A549 (cell line): ENCODE results near the gene KLHL9. TPM values are rescaled to one million over a fixed set of nuclear protein-coding genes. Genes with fewer than 3 reads are reported as not detected.

Source experiments
- ATAC-seq, 2 experiments: fragments of 200-7000 bp in 1 of 2; fragments of >200 bp in 1 of 2; cut with Nextera tagmentation in 1 of 2; cut with Tn5 transposase in 1 of 2; 3 replicates each; pipeline versions ENCODE4 v1.8.0 to v1.9.1; 2018 to 2020; ENCODE audit warnings: mild to moderate bottlenecking in 1 of 2, moderate library complexity in 1 of 2
- CTCF ChIA-PET: fragments of 300-600 bp; sonication (Branson Sonifier 250); formaldehyde crosslinking; extraction: SDS; loops from one replicate; lab custom pipeline; 2021; ENCODE audit warnings: antibody characterized with exemption, inconsistent platforms; lab: Yijun Ruan, JAX
- POLR2A ChIA-PET: fragments of 350-600 bp; formaldehyde crosslinking; extraction: SDS; loops from one replicate; lab custom pipeline; 2021; ENCODE audit warnings: antibody characterized with exemption, inconsistent platforms; lab: Yijun Ruan, JAX
- DNase-seq, 2 experiments: peaks; one replicate each; pipeline versions ENCODE4 v3.0.0 to v3.0.0-alpha.2; 2011 to 2016; ENCODE audit warnings: low read depth in 1 of 2, low spot score in 1 of 2
- FAIRE-seq: peaks from 2 replicates; lab custom pipeline; 2011; peaks lifted over from hg19 to GRCh38; lab: Jason Lieb, UNC
- H3K27ac ChIP-seq, 2 experiments: fragments of >200 bp; sonication (Bioruptor Twin); formaldehyde crosslinking; 3 replicates each; pipeline ENCODE4 v1.5.1; 2016 to 2017
- H3K4me1 ChIP-seq: fragments of >200 bp; sonication (Bioruptor Twin); formaldehyde crosslinking; 3 replicates; pipeline ENCODE4 v1.6.1; 2016
- H3K4me2 ChIP-seq: fragments of >200 bp; sonication (Bioruptor Twin); formaldehyde crosslinking; 3 replicates; pipeline ENCODE4 v1.6.1; 2016
- H3K4me3 ChIP-seq: fragments of >200 bp; sonication (Bioruptor Twin); formaldehyde crosslinking; 3 replicates; pipeline ENCODE4 v1.5.1; 2016
- H3K9me3 ChIP-seq: fragments of >200 bp; sonication (Bioruptor Twin); formaldehyde crosslinking; 3 replicates; pipeline ENCODE4 v1.6.1; 2016
- CHD4 ChIP-seq: fragments of 200-600 bp; sonication (generic); IDR thresholded peaks from 2 replicates; pipeline ENCODE4 v1.6.1; 2016; ENCODE audit warnings: antibody characterized with exemption, mild to moderate bottlenecking, borderline replicate concordance
- EHMT2 ChIP-seq: fragments of 200-600 bp; sonication (generic); IDR thresholded peaks from 2 replicates; pipeline ENCODE4 v1.6.1; 2016; ENCODE audit warnings: antibody characterized with exemption, low read depth, mild to moderate bottlenecking, moderate library complexity
- EP300 ChIP-seq, 2 experiments: fragments of >200 bp; sonication (Bioruptor Twin); formaldehyde crosslinking; IDR thresholded peaks; 2 replicates in 1 of 2; 3 replicates in 1 of 2; pipeline ENCODE4 v1.6.1; 2016 to 2017
- MAZ ChIP-seq: fragments of 150-350 bp; IDR thresholded peaks from 2 replicates; pipeline ENCODE4 v1.6.1; 2014; ENCODE audit warnings: antibody characterized with exemption, low read depth, low read length, borderline replicate concordance
- NFE2L2 ChIP-seq: fragments of 150-350 bp; conservative IDR thresholded peaks from 2 replicates; pipeline ENCODE4 v1.6.1; 2014; ENCODE audit warnings: low read length
- NR3C1 ChIP-seq: fragments of >200 bp; sonication (Bioruptor Twin); formaldehyde crosslinking; IDR thresholded peaks from 3 replicates; pipeline ENCODE4 v1.6.1; 2017
- RAD21 ChIP-seq, 2 experiments: fragments of >200 bp in 1 of 2; sonication (Bioruptor Twin) in 1 of 2; formaldehyde crosslinking in 1 of 2; IDR thresholded peaks in 1 of 2; conservative IDR thresholded peaks in 1 of 2; 2 replicates in 1 of 2; 3 replicates in 1 of 2; pipeline ENCODE4 v1.6.1; 2012 to 2018; ENCODE audit warnings: inconsistent platforms in 1 of 2
- RCOR1 ChIP-seq: fragments of 150-350 bp; IDR thresholded peaks from 2 replicates; pipeline ENCODE4 v1.6.1; 2014; ENCODE audit warnings: antibody characterized with exemption, low read length, low read depth
- RNF2 ChIP-seq: fragments of 200-600 bp; sonication (generic); IDR thresholded peaks from 2 replicates; pipeline ENCODE4 v1.6.1; 2016; ENCODE audit warnings: low read depth, mild to moderate bottlenecking, antibody characterized with exemption, moderate library complexity, borderline replicate concordance
- SMC3 ChIP-seq: fragments of >200 bp; sonication (Bioruptor Twin); formaldehyde crosslinking; IDR thresholded peaks from 3 replicates; pipeline ENCODE4 v1.6.1; 2018; ENCODE audit warnings: inconsistent platforms
- ZNF302 ChIP-seq: fragments of 250-450 bp; sonication (Bioruptor Pico); IDR thresholded peaks from 2 replicates; pipeline ENCODE4 v1.9.0; 2021; ENCODE audit warnings: inconsistent platforms, mild to moderate bottlenecking, moderate library complexity
- ZSCAN20 ChIP-seq: fragments of 250-450 bp; sonication (Bioruptor Pico); IDR thresholded peaks from 2 replicates; pipeline ENCODE4 v1.8.0; 2022; ENCODE audit warnings: mild to moderate bottlenecking, moderate library complexity
- WGBS: methylation state at CpG from one replicate; pipeline ENCODE4 v1.1.6; 2017; ENCODE audit errors: missing lambda C conversion rate; 5-methylcytosine and 5-hydroxymethylcytosine counted together
- polyA plus RNA-seq, 4 experiments: library from polyadenylated mRNA; depleted of rRNA in 3 of 4; stranded (reverse); fragments of >200 nt; fragmentation: RNase III in 1 of 4; extraction: RNeasy Plus Mini Kit Qiagen cat#74134 plus additional on column Dnase treatment in 1 of 4; gene quantifications; 2 replicates in 3 of 4; 3 replicates in 1 of 4; pipeline ENCODE4 v1.2.3, GENCODE V29; 2011 to 2017
- TF ChIP-seq, protein P1 (sequence below): fragments of >200 bp; sonication (Bioruptor Twin); formaldehyde crosslinking; IDR thresholded peaks from 3 replicates; pipeline ENCODE4 v1.5.1; 2016
- TF ChIP-seq, protein P2 (sequence below): fragments of >200 bp; sonication (Bioruptor Twin); formaldehyde crosslinking; IDR thresholded peaks from 3 replicates; pipeline ENCODE4 v1.6.1; 2016
- TF ChIP-seq, protein P3 (sequence below): IDR thresholded peaks from 2 replicates; pipeline ENCODE4 v1.6.1; 2012

The KLHL9 gene
- polyA plus RNA-seq, 2 of the 4 experiments (the other 2 are of a cell fraction): 18.6 to 27.4 TPM

DNA sequence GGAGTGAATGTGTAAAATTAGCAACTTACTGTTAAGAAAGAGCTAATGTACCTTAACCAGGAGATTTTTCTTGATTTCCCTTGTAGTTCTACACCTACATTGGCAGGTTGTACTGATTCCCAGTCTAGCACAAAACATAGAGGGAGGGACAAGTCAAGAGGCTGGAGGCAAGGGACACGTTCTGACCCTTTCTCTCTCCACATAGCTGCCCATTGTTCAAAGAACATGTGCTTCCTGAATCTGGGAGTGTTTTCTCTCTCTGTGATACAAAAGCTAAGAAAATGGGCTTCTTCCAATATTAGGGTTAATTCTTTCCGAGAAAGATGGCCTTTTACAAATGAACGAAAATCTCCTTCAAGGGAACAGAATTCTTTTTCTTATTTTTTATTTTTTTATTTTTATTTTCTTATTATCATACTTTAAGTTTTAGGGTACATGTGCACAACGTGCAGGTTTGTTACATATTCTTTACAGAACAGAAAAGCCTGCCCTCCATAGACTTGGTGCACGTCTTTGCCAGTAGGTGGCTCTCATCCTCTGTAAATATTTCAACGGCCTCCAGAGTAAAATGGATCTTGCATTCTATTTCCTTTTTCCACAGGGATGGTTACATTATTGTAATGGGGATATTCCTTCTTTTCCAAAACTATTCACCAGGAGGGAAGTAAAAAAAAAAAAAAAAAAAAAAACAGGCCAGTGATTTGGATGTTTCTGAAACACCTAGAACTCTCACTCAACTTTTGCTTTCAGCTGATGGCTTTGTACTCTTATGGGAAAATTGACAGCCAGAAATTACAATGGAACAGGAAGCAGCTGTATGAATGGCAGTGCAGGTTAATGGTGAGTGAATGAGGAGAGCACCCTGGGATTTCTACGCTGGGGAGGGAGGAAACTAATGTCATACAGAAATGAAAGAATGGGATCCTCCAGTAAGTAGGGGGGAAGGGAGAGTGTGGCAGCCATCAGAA, 17.0 kb downstream of the KLHL9 start:
- Histone ChIP-seq H3K4me2 (peak overlapping the region; percentile 19; the same call in 2 of the 3 replicates), H3K9me3 (no peaks in the 10 kb centered on the region), H3K27ac (no peak overlapping the region), H3K4me3 (no peak overlapping the region), H3K4me1 (no peaks in the 10 kb centered on the region)
- 3% methylated on average over 7 of the region's 7 CpGs for WGBS
- ATAC-seq: peak; percentile 77 to 94
- no peak for FAIRE-seq
- peak in 1 of 2 experiments; percentile 58 for DNase-seq
- TF ChIP-seq CHD4 (no peak), RNF2 (no peak), SMC3 (peak; percentile 62), NR3C1 (no peak), RAD21 (conservative IDR thresholded peaks at IDR 0.05 in 1 of 2, IDR thresholded peaks at IDR 0.05 in 1 of 2) (peak; percentile 76)
- TF ChIP-seq, protein P1, sequence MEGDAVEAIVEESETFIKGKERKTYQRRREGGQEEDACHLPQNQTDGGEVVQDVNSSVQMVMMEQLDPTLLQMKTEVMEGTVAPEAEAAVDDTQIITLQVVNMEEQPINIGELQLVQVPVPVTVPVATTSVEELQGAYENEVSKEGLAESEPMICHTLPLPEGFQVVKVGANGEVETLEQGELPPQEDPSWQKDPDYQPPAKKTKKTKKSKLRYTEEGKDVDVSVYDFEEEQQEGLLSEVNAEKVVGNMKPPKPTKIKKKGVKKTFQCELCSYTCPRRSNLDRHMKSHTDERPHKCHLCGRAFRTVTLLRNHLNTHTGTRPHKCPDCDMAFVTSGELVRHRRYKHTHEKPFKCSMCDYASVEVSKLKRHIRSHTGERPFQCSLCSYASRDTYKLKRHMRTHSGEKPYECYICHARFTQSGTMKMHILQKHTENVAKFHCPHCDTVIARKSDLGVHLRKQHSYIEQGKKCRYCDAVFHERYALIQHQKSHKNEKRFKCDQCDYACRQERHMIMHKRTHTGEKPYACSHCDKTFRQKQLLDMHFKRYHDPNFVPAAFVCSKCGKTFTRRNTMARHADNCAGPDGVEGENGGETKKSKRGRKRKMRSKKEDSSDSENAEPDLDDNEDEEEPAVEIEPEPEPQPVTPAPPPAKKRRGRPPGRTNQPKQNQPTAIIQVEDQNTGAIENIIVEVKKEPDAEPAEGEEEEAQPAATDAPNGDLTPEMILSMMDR: peak; percentile 80
- CTCF ChIA-PET: interaction anchor here (0.6 to 5.9 kb wide), 41 partner anchors 10 to 1531 kb away, joined by 3 to 38 read pairs (median 4); no protein-coding TSS in a partner anchor
- POLR2A ChIA-PET: interaction anchor here (0.6 to 1.1 kb wide), 2 partner anchors 16 to 267 kb away, joined by 3 to 6 read pairs; no protein-coding TSS in a partner anchor

DNA sequence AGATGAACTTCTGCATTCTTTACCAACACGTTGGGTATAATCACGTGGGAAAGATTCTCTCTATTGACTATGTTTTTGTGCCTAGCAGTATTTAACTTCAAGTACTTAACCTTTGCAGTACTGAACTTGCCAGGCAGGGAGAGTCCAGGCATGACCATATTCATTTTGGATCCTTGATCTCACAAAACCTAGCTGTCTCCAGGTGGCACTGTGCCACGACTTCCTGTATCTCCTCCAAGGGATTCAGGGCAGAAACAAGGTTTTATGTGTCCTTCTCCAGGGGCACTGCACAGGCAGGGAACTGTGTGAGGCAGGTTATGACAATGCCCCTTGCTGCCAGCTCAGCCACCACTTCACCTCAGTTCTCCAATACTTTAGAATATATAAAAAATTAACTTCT, 18.3 kb downstream of the KLHL9 start:
- peak in 1 of 2 experiments; percentile 28 for DNase-seq
- Histone ChIP-seq H3K27ac (no peak overlapping the region), H3K4me3 (no peak overlapping the region), H3K4me1 (no peaks in the 10 kb centered on the region)
- 6% methylated on average over 3 of the region's 3 CpGs for WGBS
- CTCF ChIA-PET: interaction anchor here (0.5 to 5.9 kb wide), 8 partner anchors 9 to 928 kb away, joined by 3 to 38 read pairs (median 3); no protein-coding TSS in a partner anchor
- TF ChIP-seq MAZ: no peak
- no peak for TF ChIP-seq ZSCAN20 (CRISPR knock-in tag)
- no peak for TF ChIP-seq NFE2L2
- TF ChIP-seq EP300 (IDR thresholded peaks at IDR 0.05): no peak
- no peak for TF ChIP-seq ZNF302
- TF ChIP-seq RCOR1: no peak
- no peak for TF ChIP-seq EHMT2
- TF ChIP-seq, protein P2, sequence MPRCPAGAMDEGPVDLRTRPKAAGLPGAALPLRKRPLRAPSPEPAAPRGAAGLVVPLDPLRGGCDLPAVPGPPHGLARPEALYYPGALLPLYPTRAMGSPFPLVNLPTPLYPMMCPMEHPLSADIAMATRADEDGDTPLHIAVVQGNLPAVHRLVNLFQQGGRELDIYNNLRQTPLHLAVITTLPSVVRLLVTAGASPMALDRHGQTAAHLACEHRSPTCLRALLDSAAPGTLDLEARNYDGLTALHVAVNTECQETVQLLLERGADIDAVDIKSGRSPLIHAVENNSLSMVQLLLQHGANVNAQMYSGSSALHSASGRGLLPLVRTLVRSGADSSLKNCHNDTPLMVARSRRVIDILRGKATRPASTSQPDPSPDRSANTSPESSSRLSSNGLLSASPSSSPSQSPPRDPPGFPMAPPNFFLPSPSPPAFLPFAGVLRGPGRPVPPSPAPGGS: no peak
- TF ChIP-seq, protein P3, sequence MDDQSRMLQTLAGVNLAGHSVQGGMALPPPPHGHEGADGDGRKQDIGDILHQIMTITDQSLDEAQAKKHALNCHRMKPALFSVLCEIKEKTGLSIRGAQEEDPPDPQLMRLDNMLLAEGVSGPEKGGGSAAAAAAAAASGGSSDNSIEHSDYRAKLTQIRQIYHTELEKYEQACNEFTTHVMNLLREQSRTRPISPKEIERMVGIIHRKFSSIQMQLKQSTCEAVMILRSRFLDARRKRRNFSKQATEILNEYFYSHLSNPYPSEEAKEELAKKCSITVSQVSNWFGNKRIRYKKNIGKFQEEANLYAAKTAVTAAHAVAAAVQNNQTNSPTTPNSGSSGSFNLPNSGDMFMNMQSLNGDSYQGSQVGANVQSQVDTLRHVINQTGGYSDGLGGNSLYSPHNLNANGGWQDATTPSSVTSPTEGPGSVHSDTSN: no peak
- TF ChIP-seq, all 56 proteins: peak for 0
- Histone ChIP-seq H3K4me2 (no peak overlapping the region), H3K9me3 (no peaks in the 10 kb centered on the region)
- POLR2A ChIA-PET: no interaction called here
- FAIRE-seq (no peak), ATAC-seq (peak; percentile 55 to 64; a peak in 5 of 6 replicates)
